DOHH2 (cell line): ENCODE measurements around the gene CCDC170.

Source experiments
- H3F3A ChIP-seq: fragments of 200-600 bp; sonication (generic), shearing (Covaris generic); 2 replicates; pipeline ENCODE4 v1.6.0; 2016; ENCODE audit warnings: antibody characterized with exemption, mild to moderate bottlenecking; ENCODE audit not compliant: control insufficient read depth, insufficient read depth
- H3K27ac ChIP-seq: fragments of 200-600 bp; sonication (generic); 2 replicates; pipeline ENCODE4 v1.5.1; 2014; ENCODE audit warnings: low read depth, mild to moderate bottlenecking, low read length, moderate library complexity
- H3K27me3 ChIP-seq: fragments of 200-600 bp; sonication (generic); 2 replicates; pipeline ENCODE4 v1.6.1; 2014; ENCODE audit warnings: mild to moderate bottlenecking, low read length, mixed read lengths; ENCODE audit not compliant: control insufficient read depth
- H3K36me3 ChIP-seq: fragments of 200-600 bp; sonication (generic); 2 replicates; pipeline ENCODE4 v1.6.1; 2014; ENCODE audit warnings: mild to moderate bottlenecking, low read length, moderate library complexity, mixed read lengths; ENCODE audit not compliant: control insufficient read depth
- H3K4me1 ChIP-seq: fragments of 200-600 bp; sonication (generic); 2 replicates; pipeline ENCODE4 v1.6.1; 2014; ENCODE audit warnings: mild to moderate bottlenecking, low read length, mixed read lengths; ENCODE audit not compliant: control insufficient read depth
- H3K4me2 ChIP-seq: fragments of 200-600 bp; sonication (generic); 2 replicates; pipeline ENCODE4 v1.6.0; 2014; ENCODE audit warnings: mild to moderate bottlenecking, low read length, moderate library complexity
- H3K4me3 ChIP-seq: fragments of 200-600 bp; sonication (generic); 2 replicates; pipeline ENCODE4 v1.5.1; 2014; ENCODE audit warnings: mild to moderate bottlenecking, low read length, mixed read lengths
- H3K79me2 ChIP-seq: fragments of 200-600 bp; sonication (generic); 2 replicates; pipeline ENCODE4 v1.6.1; 2014; ENCODE audit warnings: mild to moderate bottlenecking, low read length, mixed read lengths; ENCODE audit not compliant: control insufficient read depth
- H3K9me2 ChIP-seq: fragments of 200-600 bp; sonication (generic); replicated peaks from 2 replicates; pipeline ENCODE4 v1.6.1; 2014; ENCODE audit warnings: mild to moderate bottlenecking, low read length, mixed read lengths; ENCODE audit not compliant: control insufficient read depth
- H3K9me3 ChIP-seq: fragments of 200-600 bp; sonication (generic); 2 replicates; pipeline ENCODE4 v1.6.1; 2014; ENCODE audit warnings: antibody characterized with exemption, low read length, mixed read lengths; ENCODE audit not compliant: control insufficient read depth, insufficient read depth
- H4K20me1 ChIP-seq: fragments of 200-600 bp; sonication (generic); 2 replicates; pipeline ENCODE4 v1.6.0; 2014; ENCODE audit warnings: low read depth, mild to moderate bottlenecking, antibody characterized with exemption, low read length, moderate library complexity; ENCODE audit not compliant: control insufficient read depth, insufficient read depth
- CTCF ChIP-seq: fragments of 200-600 bp; sonication (generic); IDR thresholded peaks from one replicate; pipeline ENCODE4 v1.5.1; 2014; ENCODE audit warnings: antibody characterized with exemption, mild to moderate bottlenecking, low read depth, low read length; ENCODE audit not compliant: poor library complexity, severe bottlenecking
- EZH2phosphoT487 ChIP-seq: fragments of 200-600 bp; sonication (generic); IDR thresholded peaks from 2 replicates; pipeline ENCODE4 v1.6.1; 2017; ENCODE audit warnings: borderline replicate concordance, mild to moderate bottlenecking, antibody characterized with exemption, low read length, moderate library complexity, mixed read lengths

The CCDC170 gene

DNA sequence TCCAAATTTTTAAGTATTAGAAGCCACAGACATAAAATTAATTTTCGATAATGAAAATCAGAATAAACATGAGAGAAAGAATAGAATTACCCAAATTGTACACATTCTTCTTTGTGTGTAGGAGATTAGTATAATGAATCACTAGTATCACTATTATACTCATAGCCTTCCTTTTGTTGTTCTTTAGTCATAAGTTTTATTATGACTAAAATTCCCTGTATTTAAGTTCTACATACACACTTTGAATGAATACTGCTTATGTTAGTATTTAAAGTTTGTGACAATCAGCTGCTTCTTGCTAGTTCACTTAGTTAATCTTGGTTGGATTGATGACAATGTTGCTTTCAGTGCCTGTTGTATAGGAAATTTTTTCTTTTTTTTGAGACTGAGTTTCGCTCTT is 72.7 kb downstream of the CCDC170 start:
- H3K4me3 ChIP-seq = no peak overlapping the region
- H3K36me3 ChIP-seq = no peaks in the 10 kb centered on the region
- no peaks in the 10 kb centered on the region; the same call in 1 of the 2 replicates for H3K9me2 ChIP-seq
- H3F3A ChIP-seq = no peaks in the 10 kb centered on the region
- H3K4me2 ChIP-seq = no peak overlapping the region
- no peaks in the 10 kb centered on the region for H3K27me3 ChIP-seq
- TF ChIP-seq EZH2phosphoT487 = no peak
- TF ChIP-seq CTCF = no peak
- no peaks in the 10 kb centered on the region for H3K4me1 ChIP-seq
- H3K9me3 ChIP-seq = no peaks in the 10 kb centered on the region
- H3K79me2 ChIP-seq = no peaks in the 10 kb centered on the region
- no peaks in the 10 kb centered on the region for H4K20me1 ChIP-seq
- no peak overlapping the region for H3K27ac ChIP-seq

DNA sequence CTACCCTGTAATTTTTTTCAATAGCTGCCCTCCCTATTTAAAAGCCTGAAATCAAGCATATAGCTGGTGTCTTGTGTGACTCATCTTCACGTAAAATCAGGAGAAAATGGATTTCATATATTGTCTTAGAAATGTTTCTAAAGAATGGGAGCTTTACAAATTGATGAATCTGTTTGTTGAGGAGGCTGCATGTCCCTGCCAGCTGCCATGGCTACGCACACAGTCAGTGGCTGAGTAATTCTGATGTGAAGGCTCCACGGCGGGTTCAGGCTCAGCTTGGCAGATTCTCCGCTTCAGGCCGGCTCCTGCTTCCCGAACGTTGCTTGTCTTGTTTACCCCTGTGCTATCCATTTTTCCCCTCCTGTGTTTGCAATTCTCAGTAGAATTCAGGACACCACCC is 82.8 kb downstream of the CCDC170 start:
- TF ChIP-seq CTCF = no peak
- no peak for TF ChIP-seq EZH2phosphoT487
- Histone ChIP-seq H3K9me3 (0 out of 2 replicates have a peak, but pooled peaks cover 5% of the 10 kb centered on the region), H3F3A (no peaks in the 10 kb centered on the region), H3K79me2 (no peaks in the 10 kb centered on the region), H3K9me2 (no peaks in the 10 kb centered on the region; the same call in 1 of the 2 replicates), H4K20me1 (no peaks in the 10 kb centered on the region), H3K4me2 (no peak overlapping the region), H3K27me3 (no peaks in the 10 kb centered on the region), H3K27ac (no peak overlapping the region), H3K4me3 (no peak overlapping the region), H3K36me3 (no peaks in the 10 kb centered on the region), H3K4me1 (peaks cover 13% of the 10 kb centered on the region)

DNA sequence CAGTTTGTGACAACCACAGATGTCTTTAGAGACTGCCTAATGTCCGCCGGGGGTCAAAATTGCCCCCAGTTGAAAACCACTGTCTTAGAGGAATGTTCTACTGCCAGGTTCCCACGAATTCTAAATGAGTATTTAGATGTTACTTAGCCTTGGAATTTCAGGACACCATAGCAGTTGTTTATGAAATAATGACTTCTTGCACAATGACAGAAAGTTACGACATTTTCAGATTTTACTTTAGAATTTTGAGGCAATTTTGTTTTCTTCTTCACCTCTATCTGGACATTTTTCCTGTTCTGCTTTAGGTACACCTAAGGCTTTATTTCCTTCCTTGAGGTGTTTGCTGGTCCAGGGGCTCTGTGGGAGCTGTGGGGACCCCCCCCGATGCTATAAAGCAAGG is 83.4 kb downstream of the CCDC170 start:
- peaks cover 13% of the 10 kb centered on the region for H3K4me1 ChIP-seq
- no peaks in the 10 kb centered on the region for H3K36me3 ChIP-seq
- no peaks in the 10 kb centered on the region for H4K20me1 ChIP-seq
- H3K9me3 ChIP-seq = 0 out of 2 replicates have a peak, but pooled peaks cover 5% of the 10 kb centered on the region
- H3K9me2 ChIP-seq = no peaks in the 10 kb centered on the region; the same call in 1 of the 2 replicates
- no peak overlapping the region for H3K4me2 ChIP-seq
- H3K4me3 ChIP-seq = no peak overlapping the region
- H3K79me2 ChIP-seq = no peaks in the 10 kb centered on the region
- H3F3A ChIP-seq = no peaks in the 10 kb centered on the region
- no peak for TF ChIP-seq EZH2phosphoT487
- no peak for TF ChIP-seq CTCF
- no peak overlapping the region for H3K27ac ChIP-seq
- H3K27me3 ChIP-seq = no peaks in the 10 kb centered on the region
